K562 treated with DMSO at 1 percent for 12 hours (cell line): ENCODE data around the gene RIN1. TPM values are rescaled to one million over a fixed set of nuclear protein-coding genes. Genes with fewer than 3 reads are reported as not detected.

Source experiments
- total RNA-seq: library from RNA; unstranded; fragments of 300-600 nt; gene quantifications from 2 replicates; pipeline ENCODE4 v1.2.3, GENCODE V29; 2022; ENCODE audit not compliant: insufficient read depth

Gene RIN1
- total RNA-seq = 0.59 and 0.91 TPM in 2 replicates

GRCh38 chr11:66336234-66337102, at the start of gene RIN1:
Gene RIN1 (minus strand): TSS chr11:66336434. CDS start chr11:66336402, 32 bp downstream.

GRCh38 chr11:66371627-66372415, 35.6 kb upstream of the RIN1 start, which contains the start of gene SLC29A2:
Gene SLC29A2 (minus strand): TSS chr11:66371760. CDS start chr11:66371591, 169 bp downstream.

GRCh38 chr11:66347425-66348276, 11.4 kb upstream of the RIN1 start, which contains the start of gene B4GAT1:
Gene B4GAT1 (minus strand): TSS chr11:66347629. CDS start chr11:66347545, 84 bp downstream.

GRCh38 chr11:66344550-66345315, 8.5 kb upstream of the RIN1 start, which contains the start of gene BRMS1:
Gene BRMS1 (minus strand): TSS chr11:66345104. CDS start chr11:66342234, 2,870 bp downstream.

GRCh38 chr11:66316849-66317251, 19.4 kb downstream of the RIN1 start, which contains the start of gene CD248:
Gene CD248 (minus strand): TSS chr11:66317044. CDS start chr11:66317027, 17 bp downstream.

GRCh38 chr11:66291706-66292542, 44.3 kb downstream of the RIN1 start, which contains the start of gene TMEM151A:
Gene TMEM151A (plus strand): TSS chr11:66291894. CDS start chr11:66292014, 120 bp downstream.

GRCh38 chr11:66288671-66289547, 47.3 kb downstream of the RIN1 start, which contains the start of gene YIF1A:
Gene YIF1A (minus strand): TSS chr11:66289143. CDS start chr11:66288985, 158 bp downstream.

Other genes with a start within 250 kb of the RIN1 start
- gene KLC2, start 78.7 kb downstream of the RIN1 start, total RNA-seq = 27.7 and 41.5 TPM in 2 replicates
- gene RAB1B, start 67.8 kb downstream of the RIN1 start, total RNA-seq = 147 and 150 TPM in 2 replicates
- not detected in 2 replicates for gene CNIH2, start 58.3 kb downstream of the RIN1 start, total RNA-seq
- gene YIF1A, start 47.3 kb downstream of the RIN1 start, total RNA-seq = 106 and 126 TPM in 2 replicates
- not detected in 2 replicates for gene TMEM151A, start 44.5 kb downstream of the RIN1 start, total RNA-seq
- gene CD248, start 19.4 kb downstream of the RIN1 start, total RNA-seq = not detected in 2 replicates
- gene BRMS1, start 8.7 kb upstream of the RIN1 start, total RNA-seq = 44.7 and 57.8 TPM in 2 replicates
- 27.4 and 34.3 TPM in 2 replicates for gene B4GAT1, start 11.2 kb upstream of the RIN1 start, total RNA-seq
- gene SLC29A2, start 35.3 kb upstream of the RIN1 start, total RNA-seq = 7.5 and 12.2 TPM in 2 replicates
- not detected in 2 replicates for gene NPAS4, start 84.6 kb upstream of the RIN1 start, total RNA-seq
- gene MRPL11, start 102.4 kb upstream of the RIN1 start, total RNA-seq = 44.5 and 73.2 TPM in 2 replicates
- gene PELI3, start 130.5 kb upstream of the RIN1 start, total RNA-seq = 4.0 and 7.5 TPM in 2 replicates
- gene DPP3, start 144.0 kb upstream of the RIN1 start, total RNA-seq = 41.1 and 42.9 TPM in 2 replicates
- 8.5 and 13.5 TPM in 2 replicates for gene BBS1, start 174.2 kb upstream of the RIN1 start, total RNA-seq
- gene ZDHHC24, start 209.6 kb upstream of the RIN1 start, total RNA-seq = 6.9 and 8.6 TPM in 2 replicates
- not detected in 2 replicates for gene ACTN3, start 210.5 kb upstream of the RIN1 start, total RNA-seq
- 20.3 and 24.5 TPM in 2 replicates for gene CTSF, start 232.2 kb upstream of the RIN1 start, total RNA-seq